HCT116 (cell line): ENCODE data around the gene RRAS2. TPM values are rescaled to one million over a fixed set of nuclear protein-coding genes. Genes with fewer than 3 reads are reported as not detected.
"Not testable (repeated sequence)": the region's sequence is repeated elsewhere in the genome, so short reads cannot be mapped to it uniquely, and the experiment has no call there.

Experiments
- ATAC-seq: fragments of 200-7000 bp; cut with Tn5 transposase; 2 replicates; pipeline ENCODE4 v1.9.1; 2020; ENCODE audit warnings: mild to moderate bottlenecking, moderate library complexity
- BruUV-seq: library from RNA; stranded (reverse); fragments of 400-500 nt; replicated peaks from 2 replicates; lab custom pipeline; 2021; lab: Mats Ljungman, UMichigan
- CTCF ChIA-PET: fragments of 300-600 bp; sonication (Branson Sonifier 250); formaldehyde crosslinking; loops from one replicate; lab custom pipeline; 2021; ENCODE audit warnings: antibody characterized with exemption; lab: Charles Lee
- POLR2A ChIA-PET: fragments of 300-600, 350-600 bp; sonication (Branson Sonifier 250); formaldehyde crosslinking; loops from one replicate; lab custom pipeline; 2021; ENCODE audit warnings: antibody characterized with exemption; lab: Charles Lee
- RAD21 ChIA-PET, 2 experiments: fragments of 300-600 bp; sonication (Branson Sonifier 250); formaldehyde crosslinking; loops; one replicate each; lab custom pipeline; 2023; ENCODE audit warnings: low total read pairs in 2 of 2; ENCODE audit not compliant: uncharacterized antibody in 2 of 2, unreplicated experiment in 2 of 2, low non-redundant PET in 1 of 2; lab: Charles Lee
- DNase-seq: peaks from one replicate; pipeline ENCODE4 v3.0.0-alpha.2; 2010; ENCODE audit warnings: low read depth, low spot score
- H2AFZ ChIP-seq: fragments of 200-600 bp; shearing (Covaris generic), sonication (generic); 2 replicates; pipeline ENCODE4 v1.6.1; 2017; ENCODE audit warnings: low read depth, mixed run types, mixed read lengths, antibody characterized with exemption, low read length; ENCODE audit not compliant: poor library complexity, severe bottlenecking
- H3K27ac ChIP-seq: 2 replicates; pipeline ENCODE4 v1.5.1; 2012; ENCODE audit warnings: low read depth, low read length
- H3K27me3 ChIP-seq: fragments of 200-600 bp; sonication (generic); 2 replicates; pipeline ENCODE4 v1.6.1; 2016; ENCODE audit warnings: mixed run types, low read length, mixed read lengths; ENCODE audit not compliant: insufficient read depth
- H3K36me3 ChIP-seq, 2 experiments: fragments of 200-500 bp in 1 of 2; fragments of 200-600 bp in 1 of 2; sonication (Bioruptor generic) in 1 of 2; sonication (generic) in 1 of 2; 2 replicates each; pipeline versions ENCODE4 v1.5.1 to v1.6.1; 2014 to 2016; ENCODE audit warnings: low read length in 2 of 2, inconsistent platforms in 1 of 2, mixed read lengths in 1 of 2, mixed run types in 1 of 2; ENCODE audit not compliant: insufficient read depth in 2 of 2, control insufficient read depth in 1 of 2
- H3K4me1 ChIP-seq, 2 experiments: fragments of 200-600 bp in 1 of 2; sonication (generic) in 1 of 2; 2 replicates each; pipeline versions ENCODE4 v1.5.1 to v1.6.1; 2012 to 2017; ENCODE audit warnings: low read length in 2 of 2, inconsistent platforms in 1 of 2, mild to moderate bottlenecking in 1 of 2, mixed read lengths in 1 of 2, mixed run types in 1 of 2, moderate library complexity in 1 of 2; ENCODE audit not compliant: insufficient read depth in 2 of 2, control insufficient read depth in 1 of 2
- H3K4me2 ChIP-seq: fragments of 200-600 bp; sonication (generic); 2 replicates; pipeline ENCODE4 v1.6.1; 2017; ENCODE audit warnings: mixed run types, low read length, mixed read lengths
- H3K4me3 ChIP-seq, 2 experiments: fragments of 200-600 bp in 1 of 2; sonication (generic) in 1 of 2; replicated peaks in 1 of 2; 2 replicates each; pipeline ENCODE4 v1.5.1; 2011 to 2016; ENCODE audit warnings: low read length in 2 of 2, control low read depth in 1 of 2, low read depth in 1 of 2, mild to moderate bottlenecking in 1 of 2, mixed read lengths in 1 of 2, mixed run types in 1 of 2
- H3K79me2 ChIP-seq: fragments of 200-600 bp; sonication (generic); 2 replicates; pipeline ENCODE4 v1.6.1; 2017; ENCODE audit warnings: mild to moderate bottlenecking, mixed run types, low read length, moderate library complexity, mixed read lengths; ENCODE audit not compliant: insufficient read depth
- H3K9ac ChIP-seq: fragments of 200-600 bp; sonication (generic); 2 replicates; pipeline ENCODE4 v1.6.1; 2016; ENCODE audit warnings: low read length, mixed read lengths
- H3K9me2 ChIP-seq: fragments of 200-600 bp; sonication (generic), shearing (Covaris generic); 2 replicates; pipeline ENCODE4 v1.6.1; 2017; ENCODE audit warnings: mixed run types, mild to moderate bottlenecking, moderate library complexity; ENCODE audit not compliant: insufficient read depth
- H3K9me3 ChIP-seq, 2 experiments: fragments of 200-500 bp in 1 of 2; fragments of 200-600 bp in 1 of 2; sonication (Bioruptor generic) in 1 of 2; sonication (generic) in 1 of 2; 2 replicates each; pipeline ENCODE4 v1.6.1; 2014 to 2017; ENCODE audit warnings: low read length in 2 of 2, mixed read lengths in 2 of 2, inconsistent platforms in 1 of 2, low read depth in 1 of 2, mild to moderate bottlenecking in 1 of 2, mixed run types in 1 of 2, moderate library complexity in 1 of 2; ENCODE audit not compliant: control insufficient read depth in 1 of 2, insufficient read depth in 1 of 2
- H4K20me1 ChIP-seq: fragments of 200-600 bp; sonication (generic), shearing (Covaris generic); 2 replicates; pipeline ENCODE4 v1.6.1; 2017; ENCODE audit warnings: mixed run types, mild to moderate bottlenecking, moderate library complexity; ENCODE audit not compliant: insufficient read depth
- RAD21 ChIP-seq: IDR thresholded peaks from 2 replicates; pipeline ENCODE4 v1.6.1; 2012; ENCODE audit warnings: low read depth, mild to moderate bottlenecking
- SP1 ChIP-seq: IDR thresholded peaks from 2 replicates; pipeline ENCODE4 v1.6.1; 2012; ENCODE audit warnings: low read depth
- ZBTB33 ChIP-seq: IDR thresholded peaks from 2 replicates; pipeline ENCODE4 v1.6.1; 2011; ENCODE audit warnings: mild to moderate bottlenecking, low read length, moderate library complexity; ENCODE audit not compliant: insufficient replicate concordance; ENCODE audit errors: extremely low read depth
- intact Hi-C: fragments of 100-400 bp; cut with micrococcal nuclease; formaldehyde crosslinking; loops from 2 replicates; pipeline ENCODE4 v1.10.0; 2022
- total RNA-seq: library from RNA; stranded (reverse); gene quantifications from one replicate; pipeline ENCODE4 v1.2.1, GENCODE V29; 2021; ENCODE audit not compliant: unreplicated experiment

Gene RRAS2
- total RNA-seq, 1 experiment from 2014 or later, result 54.5 TPM

GRCh38 chr11:14253421-14253820, 105.6 kb downstream of the RRAS2 start:
- no peak overlapping the region for H3K4me3 ChIP-seq
- peaks cover 3 to 14% of the 10 kb centered on the region in 2 experiments; a peak in 2 of 4 replicates for H3K4me1 ChIP-seq
- no peaks in the 10 kb centered on the region for H3K9me3 ChIP-seq
- H3K4me2 ChIP-seq, result no peak overlapping the region
- no peaks in the 10 kb centered on the region for H3K9me2 ChIP-seq
- H3K36me3 ChIP-seq, result no peaks in the 10 kb centered on the region
- no peak overlapping the region for H3K27ac ChIP-seq
- CTCF ChIA-PET, result interaction anchor here (1.3 kb wide), 1 partner anchor 165 kb away, joined by 5 read pairs; no protein-coding TSS in a partner anchor
- DNase-seq, result no peak
- no peak overlapping the region for H3K9ac ChIP-seq
- intact Hi-C loops, result no loop called here
- no TSS peak for BruUV-seq
- no peaks in the 10 kb centered on the region for H4K20me1 ChIP-seq
- no peak for ATAC-seq
- TF ChIP-seq SP1, result no peak
- 0 out of 2 replicates have a peak, but pooled peaks have one; percentile 15 for TF ChIP-seq RAD21
- no peak for TF ChIP-seq ZBTB33
- H2AFZ ChIP-seq, result no peak overlapping the region
- RAD21 ChIA-PET, result interaction anchor here in 1 of 2 experiments (0.9 kb wide), 1 partner anchor 299 kb away, joined by 3 read pairs; no protein-coding TSS in a partner anchor
- peaks cover 14% of the 10 kb centered on the region; the same call in 1 of the 2 replicates for H3K27me3 ChIP-seq
- POLR2A ChIA-PET, result no interaction called here
- H3K79me2 ChIP-seq, result no peaks in the 10 kb centered on the region

GRCh38 chr11:14252501-14252900, 106.5 kb downstream of the RRAS2 start:
- intact Hi-C loops, H3K4me2 ChIP-seq, H2AFZ ChIP-seq, POLR2A ChIA-PET, H3K79me2 ChIP-seq, H3K9ac ChIP-seq, H3K9me2 ChIP-seq, H3K36me3 ChIP-seq, H3K4me1 ChIP-seq, H3K27ac ChIP-seq, ATAC-seq, H3K9me3 ChIP-seq, RAD21 ChIA-PET, BruUV-seq, H3K4me3 ChIP-seq, H4K20me1 ChIP-seq, DNase-seq: not testable (repeated sequence)
- CTCF ChIA-PET, result interaction anchor here (1.3 to 2.9 kb wide), 2 partner anchors 166 to 480 kb away, joined by 5 to 10 read pairs; no protein-coding TSS in a partner anchor
- H3K27me3 ChIP-seq, result peaks cover 19% of the 10 kb centered on the region; the same call in 1 of the 2 replicates
